NCI-H345 treated with DMSO at 0.1 percent for 48 hours (cell line): ENCODE data around the gene NAE1.
"Not testable (repeated sequence)": the region's sequence is repeated elsewhere in the genome, so short reads cannot be mapped to it uniquely, and the experiment has no call there.

Experiments
- DNase-seq: peaks from one replicate; lab custom pipeline; 2025; ENCODE audit not compliant: unreplicated experiment; lab: John Stamatoyannopoulos, UW

The NAE1 gene

GRCh38 chr16:66830422-66831404 is at the start of gene NAE1:
Gene NAE1 (minus strand): TSS chr16:66830976. CDS start chr16:66830899, 77 bp downstream.
- peak; percentile 77 for DNase-seq

- DNase-seq, result no peak
Measured at GRCh38 chr16:66878067-66878466, 47.3 kb upstream of the NAE1 start.

GRCh38 chr16:66874079-66874775 is 43.5 kb upstream of the NAE1 start:
- no peak for DNase-seq

- no peak for DNase-seq
Measured at GRCh38 chr16:66873685-66874055, 42.9 kb upstream of the NAE1 start.

- DNase-seq, result peak; percentile 30
Measured at GRCh38 chr16:66872943-66873684, 42.3 kb upstream of the NAE1 start.

GRCh38 chr16:66872559-66872942 is 41.8 kb upstream of the NAE1 start:
- DNase-seq, result no peak

GRCh38 chr16:66871840-66872239 is 41.1 kb upstream of the NAE1 start:
- no peak for DNase-seq

- DNase-seq, result not testable (repeated sequence)
Measured at GRCh38 chr16:66871363-66871762, 40.6 kb upstream of the NAE1 start.

GRCh38 chr16:66869424-66869823 is 38.6 kb upstream of the NAE1 start:
- no peak for DNase-seq

GRCh38 chr16:66863707-66864106 is 32.9 kb upstream of the NAE1 start:
- no peak for DNase-seq

- DNase-seq, result no peak
Measured at GRCh38 chr16:66862023-66862520, 31.3 kb upstream of the NAE1 start.

- DNase-seq, result no peak
Measured at GRCh38 chr16:66859397-66860068, 28.8 kb upstream of the NAE1 start.

GRCh38 chr16:66858740-66859396 is 28.1 kb upstream of the NAE1 start:
- no peak for DNase-seq

GRCh38 chr16:66857437-66857836 is 26.7 kb upstream of the NAE1 start:
- DNase-seq, result no peak

GRCh38 chr16:66856801-66857200 is 26.0 kb upstream of the NAE1 start:
- no peak for DNase-seq

- DNase-seq, result no peak
Measured at GRCh38 chr16:66856184-66856730, 25.5 kb upstream of the NAE1 start.

- DNase-seq, result no peak
Measured at GRCh38 chr16:66853261-66854139, 22.7 kb upstream of the NAE1 start.

GRCh38 chr16:66851166-66851964 is 20.6 kb upstream of the NAE1 start:
- DNase-seq, result no peak
